SHP77 treated with DMSO at 0.1 percent for 48 hours (cell line): ENCODE data around the gene ZNF511.

Experiments
- DNase-seq: peaks from one replicate; lab custom pipeline; 2025; lab: John Stamatoyannopoulos, UW

Gene ZNF511

GRCh38 chr10:133292919-133293809, 15.6 kb upstream of the ZNF511 start:
- no peak for DNase-seq

- no peak for DNase-seq
These were observed 14.9 kb upstream of the ZNF511 start for GRCh38 chr10:133293810-133294119.

- no peak for DNase-seq
These were observed 14.5 kb upstream of the ZNF511 start for GRCh38 chr10:133294189-133294588.

GRCh38 chr10:133295426-133296320, 13.0 kb upstream of the ZNF511 start:
- DNase-seq: no peak

- DNase-seq: no peak
These were observed 11.2 kb upstream of the ZNF511 start for GRCh38 chr10:133297504-133297903.

GRCh38 chr10:133298466-133298865, 10.2 kb upstream of the ZNF511 start:
- no peak for DNase-seq

- DNase-seq: no peak
These were observed 9.5 kb upstream of the ZNF511 start for GRCh38 chr10:133299224-133299623.

- DNase-seq: no peak
These were observed 9.0 kb upstream of the ZNF511 start for GRCh38 chr10:133299738-133300137.

GRCh38 chr10:133302230-133302629, 6.5 kb upstream of the ZNF511 start:
- no peak for DNase-seq

GRCh38 chr10:133303206-133303605, 5.5 kb upstream of the ZNF511 start:
- no peak for DNase-seq

GRCh38 chr10:133306097-133306476, 2.6 kb upstream of the ZNF511 start:
- DNase-seq: no peak

- DNase-seq: no peak
These were observed 1.8 kb upstream of the ZNF511 start for GRCh38 chr10:133306941-133307379.

GRCh38 chr10:133307776-133308420, 816 bp upstream of the ZNF511 start:
- peak; percentile 75 for DNase-seq

GRCh38 chr10:133309100-133309719, 496 bp downstream of the ZNF511 start:
- peak; percentile 30 for DNase-seq

GRCh38 chr10:133309720-133310398, 1.1 kb downstream of the ZNF511 start:
- DNase-seq: peak; percentile 81

- no peak for DNase-seq
These were observed 1.7 kb downstream of the ZNF511 start for GRCh38 chr10:133310399-133310755.

GRCh38 chr10:133310789-133311188, 2.1 kb downstream of the ZNF511 start:
- DNase-seq: no peak

GRCh38 chr10:133311570-133311969, 2.9 kb downstream of the ZNF511 start:
- no peak for DNase-seq

- DNase-seq: no peak
These were observed 3.5 kb downstream of the ZNF511 start for GRCh38 chr10:133312016-133312768.

GRCh38 chr10:133312769-133313145, 4.0 kb downstream of the ZNF511 start:
- DNase-seq: no peak

GRCh38 chr10:133313192-133313591, 4.5 kb downstream of the ZNF511 start:
- DNase-seq: no peak
